ENCODE measurements around the gene ARID5B.

The ARID5B gene

GRCh38 chr10:62103857-62104256 is 202.4 kb downstream of the ARID5B start:
- no peak for DNase-seq (ENCODE audit: low spot score)

- DNase-seq (ENCODE audit: low spot score): no peak
These were observed 205.5 kb downstream of the ARID5B start for GRCh38 chr10:62106929-62107519.

GRCh38 chr10:62108759-62109586 is 207.5 kb downstream of the ARID5B start:
- DNase-seq (ENCODE audit: low spot score): no peak

- no peak for DNase-seq (ENCODE audit: low spot score)
These were observed 208.2 kb downstream of the ARID5B start for GRCh38 chr10:62109587-62110293.

GRCh38 chr10:62112300-62112699 is 210.8 kb downstream of the ARID5B start:
- no peak for DNase-seq (ENCODE audit: low spot score)

GRCh38 chr10:62112963-62113362 is 211.5 kb downstream of the ARID5B start:
- no peak for DNase-seq (ENCODE audit: low spot score)

GRCh38 chr10:62113680-62114079 is 212.2 kb downstream of the ARID5B start:
- DNase-seq (ENCODE audit: low spot score): no peak

DNA sequence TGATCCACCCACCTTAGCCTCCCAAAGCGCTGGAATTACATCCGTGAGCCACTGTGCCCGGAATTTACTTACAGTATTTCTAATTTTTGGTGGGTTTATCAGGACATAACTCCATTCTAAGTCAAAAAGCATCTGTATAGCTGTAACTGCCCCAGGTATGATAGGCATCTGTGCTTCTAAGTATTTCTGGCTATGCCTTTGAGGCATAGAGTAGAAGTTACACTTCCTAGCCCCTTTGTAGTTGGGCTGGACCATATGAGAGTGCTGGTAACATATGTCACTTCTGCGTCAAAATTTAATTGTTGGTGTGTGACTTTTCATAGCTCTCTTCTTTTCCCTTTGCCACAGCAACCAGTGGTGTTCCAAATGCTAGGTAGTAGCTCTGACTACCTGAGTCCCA is 213.8 kb downstream of the ARID5B start:
- no peak for DNase-seq (ENCODE audit: low spot score)

DNA sequence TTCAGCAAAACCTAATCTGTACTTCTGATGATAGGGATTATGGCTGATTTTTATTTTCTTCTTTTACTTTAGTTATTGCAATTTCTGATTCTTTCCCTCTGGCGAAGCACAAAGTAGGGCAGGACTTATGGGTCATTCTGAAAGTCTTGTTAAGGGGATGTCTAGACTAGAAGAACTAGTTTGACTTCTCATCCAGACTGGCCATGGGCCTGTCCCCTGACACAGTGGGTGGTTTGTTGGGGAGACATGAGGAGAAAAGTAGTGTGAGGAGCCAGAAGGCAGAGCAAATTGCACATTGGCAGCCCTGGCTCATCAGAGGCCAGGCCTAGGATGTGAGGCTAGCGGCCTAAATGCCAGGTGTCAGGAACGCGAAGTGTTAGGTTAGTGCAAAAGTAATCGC is 214.3 kb downstream of the ARID5B start:
- DNase-seq (ENCODE audit: low spot score): no peak

DNA sequence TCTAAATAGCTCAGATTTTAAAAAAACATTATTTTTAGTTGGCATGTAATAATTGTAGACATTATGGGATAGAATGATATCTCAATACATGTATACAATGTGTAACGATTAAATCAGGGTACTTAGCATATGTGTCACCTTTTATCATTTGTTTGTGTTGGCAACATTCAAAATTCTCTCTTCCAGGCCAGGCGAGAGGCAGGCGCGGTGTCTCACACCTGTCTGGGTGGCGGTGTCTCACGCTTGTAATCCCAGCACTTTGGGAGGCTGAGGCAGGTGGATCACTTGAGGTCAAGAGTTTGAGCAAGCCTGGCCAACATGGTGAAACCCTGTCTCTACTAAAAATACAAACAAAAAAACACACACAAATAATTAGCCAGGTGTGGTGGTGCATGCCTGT is 215.4 kb downstream of the ARID5B start:
- DNase-seq (ENCODE audit: low spot score): no peak

- DNase-seq (ENCODE audit: low spot score): no peak
These were observed 219.7 kb downstream of the ARID5B start for GRCh38 chr10:62121187-62121530.

GRCh38 chr10:62127975-62128374 is 226.5 kb downstream of the ARID5B start:
- no peak for DNase-seq (ENCODE audit: low spot score)

DNA sequence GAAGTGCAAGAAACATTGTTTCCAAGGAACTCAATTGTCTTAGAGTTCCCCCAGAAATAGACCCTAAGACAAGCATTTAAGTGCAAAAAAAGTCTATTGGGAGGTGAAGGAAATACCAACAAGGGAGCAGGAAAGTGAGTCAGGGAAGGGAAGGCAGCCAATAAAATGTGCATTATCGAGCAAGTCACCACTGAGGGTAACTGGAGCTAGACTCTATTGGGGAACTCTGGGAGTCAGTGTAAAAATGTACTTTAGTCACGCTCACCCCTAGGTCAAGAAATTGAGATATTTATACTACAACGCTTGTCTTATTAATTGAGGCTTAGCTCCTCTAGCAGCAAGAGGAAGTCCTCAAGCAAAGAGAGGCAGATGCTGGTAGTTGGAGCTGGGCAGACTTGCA is 229.4 kb downstream of the ARID5B start:
- peak; percentile 30 for DNase-seq (ENCODE audit: low spot score)

DNA sequence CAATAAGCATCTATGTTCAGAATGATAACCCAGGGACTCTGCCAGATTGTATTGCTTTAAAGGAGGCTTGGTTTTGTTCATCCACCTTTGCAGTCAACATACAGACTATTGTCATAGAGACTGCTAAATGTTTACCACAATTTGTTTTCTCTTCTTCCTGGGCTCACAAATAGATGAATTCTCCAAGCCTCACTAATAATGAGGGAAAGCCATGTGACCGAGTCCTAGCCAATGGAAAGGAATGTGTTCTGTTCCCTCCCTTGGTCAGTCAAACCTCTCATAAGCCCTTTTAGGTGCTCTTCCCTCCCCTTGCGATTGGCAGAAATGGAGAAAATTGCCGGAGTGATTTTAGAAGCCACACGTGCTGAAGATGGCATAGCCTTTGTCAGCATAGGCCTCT is 230.2 kb downstream of the ARID5B start:
- DNase-seq (ENCODE audit: low spot score): no peak

- no peak for DNase-seq (ENCODE audit: low spot score)
These were observed 232.1 kb downstream of the ARID5B start for GRCh38 chr10:62133618-62134017.

DNA sequence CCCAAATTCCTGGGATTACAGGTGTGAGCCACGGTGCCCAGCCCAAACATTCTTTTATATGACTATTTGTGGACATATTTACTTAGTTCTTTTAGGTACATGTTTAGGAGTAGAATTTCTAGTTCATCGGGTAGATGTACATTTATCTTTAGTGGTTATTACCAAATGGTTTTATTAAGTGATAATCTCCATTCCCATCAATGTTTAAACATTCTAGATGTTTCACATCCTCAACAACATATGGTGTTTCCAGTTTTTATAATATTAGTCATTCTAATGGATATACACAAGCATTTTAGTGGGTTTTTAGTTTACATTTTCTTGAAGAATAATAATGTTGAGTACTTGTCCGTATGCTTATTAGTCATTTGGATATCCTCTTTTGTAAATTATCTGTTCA is 235.4 kb downstream of the ARID5B start:
- DNase-seq (ENCODE audit: low spot score): no peak
